Astrocyte of the spinal cord (primary cell): ENCODE data around the gene TNIK.

Experiments used
- DNase-seq: peaks from one replicate; pipeline ENCODE4 v3.0.0; 2011; ENCODE audit warnings: low read depth, low spot score
- H3K4me3 ChIP-seq: 2 replicates; pipeline ENCODE4 v1.5.1; 2011; ENCODE audit warnings: low read depth, mild to moderate bottlenecking, low read length, moderate library complexity
- in situ Hi-C: cut with HindIII; loops from 2 replicates; pipeline ENCODE4 v1.10.0; 2017; ENCODE audit warnings: low sequenced_read_pairs
- TF ChIP-seq, protein P1 (sequence below): IDR thresholded peaks from 2 replicates; pipeline ENCODE4 v1.5.1; 2012; ENCODE audit warnings: low read depth, mild to moderate bottlenecking, low read length, inconsistent platforms

TNIK gene

DNA sequence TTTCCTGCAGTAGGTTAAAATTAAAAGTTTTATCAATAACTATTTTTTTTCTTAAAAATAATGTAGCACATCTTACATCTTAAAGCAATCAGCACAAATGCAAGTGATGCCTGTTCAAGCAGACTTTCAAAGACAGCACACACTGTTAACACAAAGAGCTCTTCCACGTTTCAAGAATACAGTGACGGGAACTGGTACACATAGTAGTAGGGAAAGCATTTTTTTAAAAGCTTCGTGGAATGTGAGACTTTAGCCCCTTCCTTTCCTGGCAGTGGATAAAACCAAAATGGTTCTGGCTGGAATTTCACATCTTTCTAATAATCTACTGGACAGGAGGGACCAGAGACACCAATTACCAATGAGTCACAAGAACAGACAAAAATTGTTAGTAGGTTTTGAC, 400.2 kb downstream of the TNIK start:
- in situ Hi-C loops, result no loop called here
- DNase-seq, result no peak
- TF ChIP-seq, protein P1, sequence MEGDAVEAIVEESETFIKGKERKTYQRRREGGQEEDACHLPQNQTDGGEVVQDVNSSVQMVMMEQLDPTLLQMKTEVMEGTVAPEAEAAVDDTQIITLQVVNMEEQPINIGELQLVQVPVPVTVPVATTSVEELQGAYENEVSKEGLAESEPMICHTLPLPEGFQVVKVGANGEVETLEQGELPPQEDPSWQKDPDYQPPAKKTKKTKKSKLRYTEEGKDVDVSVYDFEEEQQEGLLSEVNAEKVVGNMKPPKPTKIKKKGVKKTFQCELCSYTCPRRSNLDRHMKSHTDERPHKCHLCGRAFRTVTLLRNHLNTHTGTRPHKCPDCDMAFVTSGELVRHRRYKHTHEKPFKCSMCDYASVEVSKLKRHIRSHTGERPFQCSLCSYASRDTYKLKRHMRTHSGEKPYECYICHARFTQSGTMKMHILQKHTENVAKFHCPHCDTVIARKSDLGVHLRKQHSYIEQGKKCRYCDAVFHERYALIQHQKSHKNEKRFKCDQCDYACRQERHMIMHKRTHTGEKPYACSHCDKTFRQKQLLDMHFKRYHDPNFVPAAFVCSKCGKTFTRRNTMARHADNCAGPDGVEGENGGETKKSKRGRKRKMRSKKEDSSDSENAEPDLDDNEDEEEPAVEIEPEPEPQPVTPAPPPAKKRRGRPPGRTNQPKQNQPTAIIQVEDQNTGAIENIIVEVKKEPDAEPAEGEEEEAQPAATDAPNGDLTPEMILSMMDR, result no peak
- no peak overlapping the region for H3K4me3 ChIP-seq

DNA sequence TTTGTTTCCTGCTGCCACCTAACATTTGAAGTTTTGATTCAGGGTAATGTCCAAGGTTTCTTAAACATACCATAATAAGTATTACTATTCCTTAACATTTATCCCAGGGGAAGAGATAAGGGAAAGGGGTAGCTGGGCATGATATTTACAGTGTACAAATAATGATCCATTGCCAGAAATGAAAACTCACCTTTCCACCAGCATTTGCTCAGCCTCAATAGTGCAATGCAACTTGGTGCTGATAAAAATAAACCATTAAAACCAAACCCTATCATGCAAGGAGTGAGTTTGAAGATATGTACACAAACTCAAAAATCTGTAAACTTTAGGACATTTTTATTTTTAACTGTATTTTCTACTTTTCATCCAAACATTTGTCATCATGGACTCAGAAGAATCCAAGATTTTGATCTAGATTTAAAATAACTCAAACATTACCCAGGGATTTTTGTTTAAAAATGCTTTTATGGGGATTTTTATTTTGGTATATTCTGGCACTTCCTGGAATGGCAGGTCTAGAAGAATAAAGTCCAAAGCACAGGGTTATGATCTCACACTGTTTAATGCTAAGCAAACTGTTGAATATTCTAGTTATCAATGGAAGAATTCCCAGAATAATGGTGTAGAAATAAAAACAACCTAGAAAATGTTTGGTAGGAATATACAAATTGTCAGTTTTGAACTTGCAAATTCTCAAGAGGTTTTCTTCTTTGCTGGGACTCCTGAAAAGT, 401.2 kb downstream of the TNIK start:
- H3K4me3 ChIP-seq, result no peak overlapping the region
- DNase-seq, result no peak
- in situ Hi-C loops, result no loop called here
- TF ChIP-seq, protein P1, result no peak

DNA sequence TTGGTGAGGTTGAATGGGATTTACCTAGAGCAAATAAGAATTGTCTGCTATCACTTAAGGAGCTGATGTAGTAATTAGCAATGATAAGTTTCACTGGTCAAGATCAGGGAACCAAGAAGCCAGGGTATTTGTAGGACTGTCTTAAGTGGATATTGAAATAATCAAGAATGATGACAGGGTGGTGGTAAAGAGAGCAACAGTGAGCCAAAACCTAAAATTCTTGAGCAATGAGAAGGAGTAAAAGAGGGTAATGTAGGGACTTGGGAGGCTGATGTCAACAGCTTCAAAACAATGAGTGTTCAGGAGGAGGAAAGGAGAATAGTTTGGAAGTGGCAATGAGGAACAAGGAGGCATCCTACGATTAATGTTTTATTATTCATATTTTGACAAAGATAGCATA, 402.1 kb downstream of the TNIK start:
- peak; percentile 45 for DNase-seq
- in situ Hi-C loops, result no loop called here
- TF ChIP-seq, protein P1, result no peak

DNA sequence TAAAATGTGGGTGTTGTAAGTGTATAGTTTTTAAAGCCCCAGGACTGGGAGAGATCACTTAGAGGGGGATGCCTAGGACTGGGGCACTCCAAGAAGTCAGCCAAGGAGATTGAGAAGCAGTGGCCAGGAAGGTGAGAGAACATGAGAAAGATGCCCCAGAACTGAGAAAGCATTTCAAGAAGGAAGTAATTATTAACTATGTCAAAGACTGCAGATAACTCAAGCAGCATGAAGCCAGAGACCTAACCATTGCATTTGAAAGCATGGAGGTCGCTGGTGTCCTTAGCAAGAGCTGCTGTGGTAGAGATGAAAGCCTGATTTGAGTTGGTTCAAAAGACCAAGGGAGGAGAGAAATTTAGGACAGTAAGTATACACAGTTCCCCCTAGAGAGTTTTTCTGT, 403.1 kb downstream of the TNIK start:
- no peak for DNase-seq
- in situ Hi-C loops, result no loop called here
- TF ChIP-seq, protein P1, result no peak
- no peak overlapping the region for H3K4me3 ChIP-seq

More for the DNA sequence above, 402.1 kb downstream of the TNIK start:
- H3K4me3 ChIP-seq, result no peak overlapping the region

DNA sequence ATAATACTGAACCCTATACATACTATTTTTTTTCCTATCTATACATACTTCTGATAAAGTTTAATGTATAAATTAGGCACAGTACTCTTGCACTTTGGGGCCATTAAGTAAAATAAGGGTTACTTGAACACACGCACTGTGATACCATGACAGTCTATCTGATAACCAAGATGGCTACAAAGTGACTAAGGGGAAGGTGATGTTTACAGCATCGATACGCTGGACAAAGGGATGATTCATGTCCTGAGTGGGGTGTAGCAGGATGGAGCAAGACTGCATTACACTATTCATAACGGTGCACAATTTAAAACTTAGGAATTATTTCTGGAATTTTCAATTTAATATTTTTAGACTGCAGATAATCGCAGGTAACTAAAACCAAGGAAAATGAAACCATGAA, 403.7 kb downstream of the TNIK start:
- DNase-seq, result peak; percentile 12
- H3K4me3 ChIP-seq, result no peak overlapping the region
- TF ChIP-seq, protein P1, result no peak
- in situ Hi-C loops, result no loop called here

DNA sequence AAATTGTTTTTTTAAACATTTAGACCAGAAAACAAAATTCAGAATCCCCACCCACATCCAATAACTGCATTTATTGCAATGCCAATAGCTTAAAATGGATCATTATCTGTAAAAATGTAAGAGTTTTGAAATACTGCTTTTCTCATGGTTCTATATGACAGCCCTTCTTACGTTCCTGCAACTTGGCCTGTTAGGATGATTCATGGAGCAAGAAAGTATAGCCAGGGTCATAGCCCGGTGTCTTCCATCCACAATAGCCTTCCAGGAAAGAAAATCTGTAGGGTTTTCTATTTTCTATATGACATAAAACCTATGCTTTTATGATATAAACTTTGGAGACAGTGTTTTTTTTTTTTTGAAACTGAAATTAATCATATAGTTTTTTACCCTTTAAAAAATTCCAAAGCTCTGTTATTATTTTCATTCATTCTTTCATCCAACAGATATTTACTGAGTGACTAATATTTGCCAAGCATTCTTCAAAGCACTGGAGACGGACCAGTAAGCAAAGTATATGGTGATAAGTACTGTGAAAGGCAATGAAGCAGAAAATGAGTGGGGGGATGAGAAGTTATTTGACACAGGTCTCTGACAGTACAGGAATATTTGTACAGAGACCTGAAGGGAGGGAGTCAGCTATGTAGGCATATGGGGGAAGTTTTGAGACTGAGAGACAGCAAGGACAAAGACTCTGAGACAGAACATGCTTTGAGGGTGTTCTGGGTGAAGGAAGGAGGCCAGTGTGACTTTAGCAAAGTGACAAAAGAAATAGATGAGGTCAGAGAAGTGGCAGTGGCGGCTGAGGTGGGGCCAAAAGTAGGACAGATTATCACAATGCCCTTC, 404.6 kb downstream of the TNIK start:
- in situ Hi-C loops, result no loop called here
- TF ChIP-seq, protein P1, result no peak
- DNase-seq, result peak; percentile 68
- H3K4me3 ChIP-seq, result no peak overlapping the region
